NT2/D1 (cell line): ENCODE measurements around the gene DCPS.

ENCODE experiments used
- DNase-seq: peaks from one replicate; pipeline ENCODE4 v3.0.0-alpha.2; 2011; ENCODE audit warnings: low read depth, low spot score
- H3K27me3 ChIP-seq: 2 replicates; pipeline ENCODE4 v1.6.0; 2011; ENCODE audit warnings: mild to moderate bottlenecking; ENCODE audit not compliant: insufficient read length, insufficient read depth
- H3K36me3 ChIP-seq: 2 replicates; pipeline ENCODE4 v1.6.1; 2011; ENCODE audit warnings: mild to moderate bottlenecking, low read length, mixed read lengths; ENCODE audit not compliant: insufficient read depth, insufficient read length
- H3K4me1 ChIP-seq: 2 replicates; pipeline ENCODE4 v1.5.1; 2011; ENCODE audit not compliant: insufficient read depth, insufficient read length
- H3K4me3 ChIP-seq: 2 replicates; pipeline ENCODE4 v1.5.1; 2011; ENCODE audit warnings: low read depth; ENCODE audit not compliant: insufficient read length
- H3K9ac ChIP-seq: 2 replicates; pipeline ENCODE4 v1.6.0; 2011; ENCODE audit warnings: low read depth; ENCODE audit not compliant: insufficient read length
- H3K9me3 ChIP-seq: 2 replicates; pipeline ENCODE4 v1.5.1; 2011; ENCODE audit warnings: mild to moderate bottlenecking, low read length; ENCODE audit not compliant: insufficient read depth
- SUZ12 ChIP-seq: IDR thresholded peaks from 2 replicates; pipeline ENCODE4 v1.6.1; 2011; ENCODE audit not compliant: insufficient read length, insufficient read depth; ENCODE audit errors: extremely low read depth
- YY1 ChIP-seq: IDR thresholded peaks from 2 replicates; pipeline ENCODE4 v1.6.1; 2011; ENCODE audit not compliant: insufficient read length, insufficient read depth
- ZNF274 ChIP-seq: IDR thresholded peaks from 2 replicates; pipeline ENCODE4 v1.6.1; 2011; ENCODE audit warnings: mild to moderate bottlenecking, low read depth, low read length

The DCPS gene

GRCh38 chr11:126310200-126310991 is 6.5 kb downstream of the DCPS start:
- Histone ChIP-seq H3K9me3 (no peaks in the 10 kb centered on the region), H3K4me1 (no peaks in the 10 kb centered on the region), H3K9ac (no peak overlapping the region), H3K36me3 (peaks cover 15% of the 10 kb centered on the region), H3K27me3 (no peaks in the 10 kb centered on the region), H3K4me3 (no peak overlapping the region)
- peak; percentile 48 for DNase-seq
- TF ChIP-seq ZNF274 (no peak), SUZ12 (no peak), YY1 (no peak)

- Histone ChIP-seq H3K36me3 (peaks cover 15% of the 10 kb centered on the region), H3K9ac (no peak overlapping the region), H3K9me3 (no peaks in the 10 kb centered on the region), H3K27me3 (no peaks in the 10 kb centered on the region), H3K4me3 (no peak overlapping the region), H3K4me1 (no peaks in the 10 kb centered on the region)
- no peak for TF ChIP-seq ZNF274
- no peak for DNase-seq
These were observed 7.1 kb downstream of the DCPS start for GRCh38 chr11:126310992-126311310.

- H3K4me3 ChIP-seq, result no peak overlapping the region
- DNase-seq, result no peak
- peaks cover 12% of the 10 kb centered on the region for H3K36me3 ChIP-seq
- H3K9me3 ChIP-seq, result no peaks in the 10 kb centered on the region
- H3K9ac ChIP-seq, result no peak overlapping the region
- no peaks in the 10 kb centered on the region for H3K4me1 ChIP-seq
- TF ChIP-seq ZNF274, result no peak
- TF ChIP-seq YY1, result no peak
- TF ChIP-seq SUZ12, result no peak
- H3K27me3 ChIP-seq, result no peaks in the 10 kb centered on the region
These were observed 7.8 kb downstream of the DCPS start for GRCh38 chr11:126311401-126312291.

GRCh38 chr11:126312961-126313360 is 9.1 kb downstream of the DCPS start:
- Histone ChIP-seq H3K36me3 (peaks cover 8% of the 10 kb centered on the region), H3K4me3 (no peak overlapping the region), H3K9me3 (no peaks in the 10 kb centered on the region), H3K9ac (no peak overlapping the region), H3K27me3 (no peaks in the 10 kb centered on the region), H3K4me1 (no peaks in the 10 kb centered on the region)
- no peak for TF ChIP-seq SUZ12
- TF ChIP-seq YY1, result no peak
- no peak for TF ChIP-seq ZNF274
- no peak for DNase-seq

- Histone ChIP-seq H3K4me3 (no peak overlapping the region), H3K4me1 (no peaks in the 10 kb centered on the region), H3K9me3 (no peaks in the 10 kb centered on the region), H3K27me3 (no peaks in the 10 kb centered on the region), H3K36me3 (peaks cover 8% of the 10 kb centered on the region), H3K9ac (no peak overlapping the region)
- TF ChIP-seq ZNF274, result no peak
- TF ChIP-seq YY1, result no peak
- no peak for TF ChIP-seq SUZ12
- DNase-seq, result no peak
These were observed 10.0 kb downstream of the DCPS start for GRCh38 chr11:126313826-126314225.

- Histone ChIP-seq H3K9me3 (no peaks in the 10 kb centered on the region), H3K9ac (no peak overlapping the region), H3K4me3 (no peak overlapping the region), H3K36me3 (peaks cover 4% of the 10 kb centered on the region), H3K27me3 (no peaks in the 10 kb centered on the region), H3K4me1 (no peaks in the 10 kb centered on the region)
- TF ChIP-seq YY1 (no peak), SUZ12 (no peak)
- no peak for DNase-seq
These were observed 13.5 kb downstream of the DCPS start for GRCh38 chr11:126317432-126317755.

- peaks cover 4% of the 10 kb centered on the region for H3K36me3 ChIP-seq
- H3K27me3 ChIP-seq, result no peaks in the 10 kb centered on the region
- H3K4me1 ChIP-seq, result no peaks in the 10 kb centered on the region
- no peak overlapping the region for H3K9ac ChIP-seq
- TF ChIP-seq ZNF274, result no peak
- TF ChIP-seq YY1, result no peak
- H3K4me3 ChIP-seq, result no peak overlapping the region
- no peaks in the 10 kb centered on the region for H3K9me3 ChIP-seq
- DNase-seq, result no peak
These were observed 14.1 kb downstream of the DCPS start for GRCh38 chr11:126317756-126318573.
